ENCODE results near the gene B3GLCT. TPM values are rescaled to one million over a fixed set of nuclear protein-coding genes. Genes with fewer than 3 reads are reported as not detected.

B3GLCT gene
- total and polyA plus RNA-seq, 2 of the 13 experiments (the other 11 are each of a cell fraction or from before 2014, with no cell fraction given): 2.0 to 7.1 TPM

GRCh38 chr13:31234729-31235128, 35.0 kb downstream of the B3GLCT start:
- DNase-seq (ENCODE audit: low spot score) (peak; percentile 4), ATAC-seq (peak; percentile 95), FAIRE-seq (no peak)
- Histone ChIP-seq H3K4me3 (replicated peaks in 1 of 3; ENCODE audit: insufficient read depth in 1 of 3, low read depth in 2 of 3, low read length in 3 of 3) (no peak overlapping the region), H4K20me1 (ENCODE audit: insufficient read depth, low read length) (no peaks in the 10 kb centered on the region), H3K27me3 (ENCODE audit: control insufficient read depth in 1 of 2, insufficient read depth in 2 of 2, low read length in 2 of 2) (no peaks in the 10 kb centered on the region), H2AFZ (ENCODE audit: low read length) (no peak overlapping the region), H3K4me1 (ENCODE audit: insufficient read depth, low read length) (no peaks in the 10 kb centered on the region), H3K36me3 (replicated peaks in 1 of 2; ENCODE audit: control insufficient read depth in 1 of 2, insufficient read depth in 2 of 2, low read length in 2 of 2) (no peaks in the 10 kb centered on the region), H3K4me2 (ENCODE audit: low read depth, low read length) (no peak overlapping the region), H3K9me3 (ENCODE audit: low read length) (no peaks in the 10 kb centered on the region), H3K79me2 (ENCODE audit: insufficient read depth, low read length) (no peaks in the 10 kb centered on the region), H3K9ac (ENCODE audit: insufficient read depth, low read depth, low read length) (no peak overlapping the region), H3K27ac (ENCODE audit: extremely low read length, insufficient read depth, low read length) (no peak overlapping the region)
- 48% methylated on average over 2 of the region's 6 CpGs for WGBS (ENCODE audit: low lambda C conversion rate)
- CTCF ChIA-PET (ENCODE audit: low intra/inter-chr PET ratio, low total read pairs): interaction anchor here (0.6 to 1.4 kb wide), 2 partner anchors 50 to 190 kb away, joined by 3 to 6 read pairs; no protein-coding TSS in a partner anchor
- intact Hi-C loops (cut with micrococcal nuclease; ENCODE audit: unreplicated experiment) (loop anchor here (10.0 kb wide), 1 partner anchor 510 kb away; no protein-coding TSS in a partner anchor), in situ Hi-C loops (cut with HindIII; ENCODE audit: extremely low pct_ligation_motif_present, low pct_unique_long_range_greater_than_20kb) (loop anchor here (5.0 to 25.0 kb wide), 2 partner anchors 188 to 503 kb away; partner anchors contain the start of gene RXFP2)
- TF ChIP-seq CCDC6 (CRISPR knock-in tag; IDR thresholded peaks at IDR 0.05) (no peak), TOPORS (CRISPR knock-in tag; IDR thresholded peaks at IDR 0.05) (no peak), ZNF292 (CRISPR knock-in tag; IDR thresholded peaks at IDR 0.05; ENCODE audit: borderline replicate concordance, low read depth) (no peak), ZNF18 (CRISPR knock-in tag; IDR thresholded peaks at IDR 0.05; ENCODE audit: insufficient replicate concordance) (no peak), ZGPAT (CRISPR knock-in tag; IDR thresholded peaks at IDR 0.05) (no peak), NFE2L1 (CRISPR knock-in tag; IDR thresholded peaks at IDR 0.05; ENCODE audit: borderline replicate concordance) (no peak), SCMH1 (CRISPR knock-in tag; IDR thresholded peaks at IDR 0.05; ENCODE audit: borderline replicate concordance) (no peak), ZC3H13 (CRISPR knock-in tag; IDR thresholded peaks at IDR 0.05) (no peak), ZNF7 (CRISPR knock-in tag; IDR thresholded peaks at IDR 0.05) (no peak), ESRRA (CRISPR knock-in tag; IDR thresholded peaks at IDR 0.05; ENCODE audit: low read depth) (no peak), ZBTB42 (CRISPR knock-in tag; IDR thresholded peaks at IDR 0.05) (no peak), EEA1 (CRISPR knock-in tag; IDR thresholded peaks at IDR 0.05; ENCODE audit: borderline replicate concordance) (no peak), TRAFD1 (CRISPR knock-in tag; IDR thresholded peaks at IDR 0.05; ENCODE audit: borderline replicate concordance) (no peak), STAT5B (CRISPR knock-in tag; IDR thresholded peaks at IDR 0.05) (no peak), PHF20 (CRISPR knock-in tag; IDR thresholded peaks at IDR 0.05) (no peak), ZNF629 (CRISPR knock-in tag; conservative IDR thresholded peaks at IDR 0.05) (no peak), FIP1L1 (IDR thresholded peaks at IDR 0.05; ENCODE audit: borderline replicate concordance, insufficient read depth, low read depth, low read length) (no peak)
- POLR2A ChIA-PET: no interaction called here
- no TSS peak for BruUV-seq (replicated peaks)
